ENCODE data around the gene LGR5.

- TF ChIP-seq CTCF (IDR thresholded peaks at IDR 0.05), result no peak
- no peak for TF ChIP-seq EP300 (IDR thresholded peaks at IDR 0.05)
These were observed 53.0 kb downstream of the LGR5 start for GRCh38 chr12:71492604-71493003.
